Right renal cortex interstitium (tissue), 3 donors: Measurements from ENCODE around the gene FAM124A. TPM values are rescaled to one million over a fixed set of nuclear protein-coding genes. Genes with fewer than 3 reads are reported as not detected.

Source experiments
- DNase-seq, 3 donors: peaks; one replicate each; pipeline ENCODE4 v3.0.0-alpha.2; 2013; ENCODE audit warnings: low read depth in 3 of 3, low spot score in 2 of 3
- polyA plus RNA-seq, 3 donors: library from polyadenylated mRNA; unstranded; fragments of 120-200 nt; gene quantifications; one replicate each; pipeline ENCODE4 v1.2.1, GENCODE V29; 2013; ENCODE audit not compliant: insufficient read length in 3 of 3

The FAM124A gene
- polyA plus RNA-seq, 3 donors, result 4.4 to 4.6 (median 4.5) TPM

DNA sequence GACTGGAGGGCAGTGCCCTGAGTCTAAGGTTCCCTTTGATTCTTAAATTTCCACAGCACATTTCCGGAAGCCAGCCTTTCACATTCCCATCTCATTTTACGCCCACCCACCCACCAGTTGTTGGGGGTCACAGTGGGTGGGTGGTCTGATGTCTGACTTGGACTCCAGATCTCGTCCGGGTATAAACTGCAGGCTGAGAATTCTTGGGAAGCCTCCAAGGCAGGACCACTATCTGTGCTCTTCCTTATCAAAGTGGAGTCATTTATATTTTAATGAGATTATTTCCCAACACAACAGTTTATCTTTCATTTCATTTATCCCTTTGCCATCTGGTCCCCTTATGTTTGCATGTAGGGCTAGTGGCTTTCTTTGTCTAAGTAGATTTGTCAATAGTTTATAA, 3.6 kb upstream of the FAM124A start:
- no peak for DNase-seq

DNA sequence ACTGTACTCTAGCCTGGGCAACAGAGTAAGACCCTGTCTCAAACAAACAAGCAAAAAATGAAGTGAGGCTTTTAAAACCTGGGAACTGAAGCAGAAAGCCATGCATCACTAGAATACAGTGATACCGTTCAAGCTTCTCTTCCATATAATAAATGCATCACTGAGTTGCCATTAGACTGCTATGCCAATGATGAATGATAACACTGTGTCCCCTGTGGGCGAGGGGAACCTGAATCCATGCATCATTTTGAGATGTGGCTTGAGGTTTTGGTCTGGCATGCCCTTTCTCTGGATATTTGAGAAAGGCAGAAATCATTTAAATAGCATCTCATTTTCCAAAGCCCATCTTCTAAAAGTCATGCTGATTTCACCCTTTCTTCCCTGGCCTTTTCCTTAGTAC, 1.5 kb upstream of the FAM124A start:
- DNase-seq, result no peak

DNA sequence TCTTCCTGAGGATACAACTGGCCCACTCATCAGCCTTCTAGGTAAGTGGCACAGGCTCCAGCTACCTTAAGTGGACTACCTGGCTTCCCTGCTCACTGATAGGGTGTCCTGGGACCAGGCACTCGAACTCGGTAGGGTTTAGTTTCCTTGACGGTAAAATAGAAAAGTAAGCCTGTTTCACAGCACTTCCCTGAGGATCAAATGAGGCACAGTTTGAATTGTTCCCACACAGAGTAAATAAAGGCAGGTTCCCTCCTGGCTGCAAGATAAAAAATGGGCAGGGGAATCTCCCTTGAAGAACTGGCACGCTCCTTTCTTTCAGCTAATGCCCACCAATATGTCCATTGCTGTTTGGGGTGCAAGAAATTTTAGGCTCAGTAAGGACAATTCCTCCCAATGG, 1.1 kb upstream of the FAM124A start:
- DNase-seq, result no peak

DNA sequence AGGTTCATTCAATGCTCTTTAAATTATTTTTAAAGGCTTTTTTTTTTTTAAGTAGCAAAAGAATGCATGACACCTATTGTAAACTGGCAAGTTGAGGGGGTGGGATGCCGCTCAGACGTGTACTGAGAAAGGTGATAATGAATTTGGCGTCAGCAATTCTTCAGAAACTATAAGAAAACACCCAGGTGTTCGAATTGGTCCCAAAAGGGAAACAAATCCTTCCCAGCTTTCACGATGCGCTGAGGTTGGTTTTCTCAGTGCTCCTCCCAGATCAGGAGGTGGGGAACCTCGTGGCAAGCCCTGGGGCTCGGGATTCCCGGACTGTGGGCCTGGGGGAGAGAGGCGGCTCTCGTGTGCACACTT, 543 bp upstream of the FAM124A start:
- no peak for DNase-seq

DNA sequence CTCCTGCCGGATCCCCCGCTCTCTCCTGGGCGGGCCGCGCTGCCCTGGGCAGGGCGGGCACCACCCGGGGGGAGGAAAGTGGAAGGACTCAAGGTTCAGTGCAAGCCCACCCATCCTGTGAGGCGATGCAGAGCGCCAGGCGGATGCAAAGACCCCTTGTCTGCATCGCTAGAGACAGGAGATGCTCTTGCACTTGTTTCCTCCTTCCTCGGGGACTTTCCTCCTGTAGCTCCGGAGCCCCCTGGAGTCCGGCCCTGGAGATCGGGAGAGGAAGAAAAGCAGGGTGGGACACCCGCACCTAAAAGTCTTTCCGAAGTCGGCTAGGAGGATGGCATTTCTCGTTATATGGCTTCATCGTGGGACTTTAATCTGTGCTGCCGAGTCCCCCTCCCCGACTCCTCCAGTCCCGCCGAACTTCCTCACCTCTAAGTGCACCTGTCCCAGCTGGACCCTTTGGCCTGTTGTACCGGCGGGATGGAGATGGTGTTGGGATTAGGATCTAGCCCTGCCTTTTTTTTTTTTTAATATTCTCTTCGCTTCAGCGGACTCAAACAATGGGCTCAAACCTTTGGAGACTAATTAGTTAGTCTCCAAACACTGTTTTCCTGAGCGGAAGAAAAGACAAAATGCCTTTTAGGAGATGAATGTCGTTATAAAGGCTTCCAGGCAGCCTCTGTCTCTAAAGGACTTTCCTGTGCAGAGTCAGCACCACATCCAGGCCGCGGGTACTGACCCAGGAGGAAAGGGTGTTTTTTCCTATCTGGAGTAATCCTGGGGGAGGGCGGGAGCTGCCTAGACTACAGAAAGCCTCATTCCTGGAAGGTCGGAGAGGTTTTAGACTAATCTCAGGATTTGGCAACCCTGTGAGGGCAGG, 725 bp downstream of the FAM124A start:
- DNase-seq, result no peak

DNA sequence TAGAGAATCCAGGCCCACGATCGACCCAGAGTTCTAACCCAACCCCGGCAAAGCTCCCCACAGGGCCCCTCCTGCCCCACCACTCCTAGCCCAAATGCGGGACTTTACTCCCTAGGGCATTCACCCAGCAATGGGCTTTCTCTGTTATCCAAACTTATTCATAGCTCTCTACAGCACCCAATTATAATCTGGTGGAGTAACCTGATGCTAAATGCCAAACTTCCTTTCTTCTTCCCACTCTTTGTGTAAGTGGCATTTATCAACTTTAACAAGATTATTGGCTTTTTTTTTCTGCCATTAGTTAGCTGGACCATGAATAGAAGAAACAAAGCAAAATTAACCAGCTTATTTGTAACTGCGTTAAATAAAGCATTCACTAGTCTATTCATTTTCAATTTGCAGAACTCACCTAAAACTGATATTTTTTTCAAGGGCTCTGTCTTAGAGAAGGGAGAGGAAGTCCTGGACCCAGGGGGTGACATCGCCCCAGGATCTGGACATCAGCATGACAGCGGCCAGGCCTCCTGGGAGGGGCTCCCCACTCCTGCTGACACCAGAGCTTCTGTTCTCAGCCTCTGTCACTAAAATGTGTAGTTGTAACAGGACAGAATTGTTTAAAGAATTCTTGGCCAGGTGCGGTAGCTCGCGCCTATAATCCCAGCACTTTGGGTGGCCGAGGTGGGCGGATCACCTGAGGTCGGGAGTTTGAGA, 1.5 kb downstream of the FAM124A start:
- no peak for DNase-seq

DNA sequence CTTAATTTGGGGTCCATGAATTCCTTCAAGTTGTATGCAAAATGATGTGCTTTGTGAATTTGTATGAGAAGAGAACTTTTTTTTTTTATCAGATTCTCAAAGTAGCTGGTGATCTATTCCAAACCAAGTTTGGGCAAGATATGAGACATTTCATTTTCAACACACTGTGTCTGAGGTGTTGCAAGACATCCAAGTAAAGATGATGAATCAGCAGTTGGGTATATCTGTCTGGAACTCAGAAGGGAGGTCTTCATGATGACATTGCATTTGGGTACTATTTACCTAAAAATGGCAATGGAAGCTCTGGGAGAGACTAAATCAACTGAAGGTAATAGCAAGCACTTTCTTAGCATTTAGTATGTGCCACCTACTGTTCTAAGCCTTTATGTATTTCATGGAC, 2.8 kb downstream of the FAM124A start:
- no peak for DNase-seq

DNA sequence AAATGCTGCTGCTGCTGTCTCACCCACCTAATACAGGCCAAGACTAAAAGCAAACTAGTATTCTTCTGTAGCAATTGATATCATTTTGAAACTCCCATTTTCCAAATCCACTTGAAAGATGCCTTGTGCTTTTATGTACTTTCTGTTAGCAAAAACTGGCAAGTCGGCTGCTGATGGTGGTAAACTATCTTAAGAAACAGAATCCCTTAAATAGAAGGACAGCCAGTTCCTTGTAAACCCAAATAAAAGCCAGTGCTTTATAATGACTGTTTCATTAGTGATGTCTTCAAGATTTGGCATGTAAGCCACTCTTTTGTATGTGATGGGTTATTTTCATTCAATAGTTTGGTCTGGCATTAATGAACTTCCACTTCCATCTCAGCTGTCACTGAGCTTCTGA, 5.2 kb downstream of the FAM124A start:
- DNase-seq, result no peak

DNA sequence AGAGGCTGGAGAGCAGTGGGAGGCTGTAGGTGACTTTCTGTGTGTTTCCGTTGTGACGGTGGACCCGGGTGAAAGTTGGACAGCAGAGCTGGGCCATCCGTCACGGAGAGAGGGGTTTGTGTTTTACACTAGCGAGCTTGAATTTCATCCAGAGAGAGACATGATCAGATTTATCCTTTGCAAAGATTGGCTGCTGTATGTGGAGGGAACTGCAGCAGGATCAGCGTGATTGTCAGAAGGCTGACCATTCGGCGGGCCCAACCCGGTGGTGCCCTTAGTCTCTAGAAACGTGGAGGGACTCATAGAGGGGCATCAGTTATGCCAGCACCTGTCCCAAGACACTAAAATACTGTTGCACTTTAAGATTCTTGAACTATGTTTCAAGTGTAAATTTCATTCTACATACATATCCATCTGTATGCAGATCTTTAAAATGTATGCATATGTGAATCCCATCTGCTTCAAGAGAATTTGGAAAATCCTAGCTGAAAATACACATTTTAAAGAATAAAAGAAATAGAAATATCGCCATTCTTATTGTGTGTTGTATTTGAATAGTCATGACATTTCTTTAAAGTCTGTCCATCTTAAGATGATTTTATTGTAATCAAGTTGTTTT, 7.0 kb downstream of the FAM124A start:
- DNase-seq, result no peak

DNA sequence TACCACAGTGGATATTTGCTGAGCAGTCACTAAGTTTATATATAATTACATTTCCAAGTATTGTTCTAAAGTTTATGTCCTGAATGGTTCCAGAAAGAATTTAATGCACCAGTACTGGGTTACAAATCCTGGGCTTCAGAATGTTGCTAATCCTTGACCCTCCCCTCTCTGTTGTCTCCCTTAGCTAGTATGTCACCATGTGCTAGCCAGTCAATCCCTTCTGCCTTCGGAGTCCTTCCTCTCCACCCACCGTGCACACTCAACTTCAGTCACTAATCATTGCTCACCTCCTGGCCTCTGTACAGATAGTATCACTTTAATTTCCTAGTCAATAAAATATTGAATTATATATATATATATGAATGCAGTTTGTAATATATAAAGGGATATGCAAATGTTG, 7.5 kb downstream of the FAM124A start:
- DNase-seq, result no peak

DNA sequence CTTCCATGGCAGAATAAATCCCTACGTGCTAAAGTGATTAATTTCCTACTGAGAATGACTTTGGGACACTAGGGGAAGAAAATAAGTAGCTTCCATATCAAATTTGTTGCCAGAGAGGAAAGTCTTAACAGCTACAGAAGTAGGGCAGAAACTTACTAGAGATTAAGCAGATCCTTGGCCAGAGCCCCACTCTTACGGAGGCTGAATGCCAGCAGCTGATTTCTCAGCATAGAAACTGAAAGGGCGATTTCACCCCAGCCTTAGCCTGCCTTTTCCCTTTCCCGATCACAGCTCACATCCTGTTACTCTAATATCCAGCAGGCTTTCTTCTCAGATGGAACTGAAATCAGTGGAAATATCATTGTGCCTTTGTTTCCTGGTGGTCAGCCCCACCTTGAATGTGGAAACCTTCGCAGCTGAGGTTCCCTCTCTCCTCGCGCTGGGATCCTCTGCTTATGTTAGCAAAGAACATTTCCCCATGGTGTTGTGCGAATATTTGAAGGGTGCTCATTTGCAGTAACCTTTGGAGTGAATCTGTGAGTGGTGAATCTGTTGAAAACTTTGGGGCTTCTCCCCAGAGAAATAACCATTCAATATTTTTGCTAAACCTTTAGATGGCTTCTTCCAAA, 8.4 kb downstream of the FAM124A start:
- DNase-seq, result no peak

DNA sequence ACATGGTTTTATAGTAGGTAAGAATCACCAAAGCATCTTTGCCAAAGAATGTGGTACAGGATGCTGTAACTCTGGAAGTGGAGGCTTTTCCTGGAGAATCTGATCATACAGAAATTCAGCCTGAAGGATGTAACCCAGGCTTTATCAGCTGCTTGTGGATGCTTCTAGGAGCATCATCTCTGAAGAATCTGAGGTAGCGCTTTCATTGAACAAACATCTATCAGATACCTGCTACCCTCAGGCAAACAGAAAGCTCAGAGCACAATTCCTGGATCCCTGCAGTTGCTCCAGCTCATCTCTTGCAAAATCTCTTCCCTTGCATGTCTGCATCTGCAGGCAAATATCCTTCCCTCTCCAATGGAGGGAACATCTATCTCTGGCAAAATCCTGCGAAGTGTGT, 9.3 kb downstream of the FAM124A start:
- no peak for DNase-seq

DNA sequence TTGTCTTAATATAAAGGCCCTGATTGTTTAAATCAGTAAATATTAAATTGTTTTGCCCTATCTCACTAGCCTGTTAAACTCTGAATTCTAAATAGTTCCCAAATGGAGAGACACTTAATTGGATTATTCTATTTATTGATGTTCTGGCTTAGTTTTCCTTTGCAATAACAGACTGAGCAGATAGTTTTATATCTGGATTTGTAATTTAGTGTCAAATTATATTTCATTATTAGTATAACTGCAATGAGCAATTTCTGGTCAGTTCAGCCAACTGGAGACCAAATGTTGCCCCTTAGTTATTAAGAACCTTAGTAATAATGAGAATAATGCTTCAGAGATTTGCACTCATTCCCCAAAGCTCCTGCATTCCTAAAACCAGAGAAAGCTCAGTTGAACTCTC, 10.1 kb downstream of the FAM124A start:
- no peak for DNase-seq

DNA sequence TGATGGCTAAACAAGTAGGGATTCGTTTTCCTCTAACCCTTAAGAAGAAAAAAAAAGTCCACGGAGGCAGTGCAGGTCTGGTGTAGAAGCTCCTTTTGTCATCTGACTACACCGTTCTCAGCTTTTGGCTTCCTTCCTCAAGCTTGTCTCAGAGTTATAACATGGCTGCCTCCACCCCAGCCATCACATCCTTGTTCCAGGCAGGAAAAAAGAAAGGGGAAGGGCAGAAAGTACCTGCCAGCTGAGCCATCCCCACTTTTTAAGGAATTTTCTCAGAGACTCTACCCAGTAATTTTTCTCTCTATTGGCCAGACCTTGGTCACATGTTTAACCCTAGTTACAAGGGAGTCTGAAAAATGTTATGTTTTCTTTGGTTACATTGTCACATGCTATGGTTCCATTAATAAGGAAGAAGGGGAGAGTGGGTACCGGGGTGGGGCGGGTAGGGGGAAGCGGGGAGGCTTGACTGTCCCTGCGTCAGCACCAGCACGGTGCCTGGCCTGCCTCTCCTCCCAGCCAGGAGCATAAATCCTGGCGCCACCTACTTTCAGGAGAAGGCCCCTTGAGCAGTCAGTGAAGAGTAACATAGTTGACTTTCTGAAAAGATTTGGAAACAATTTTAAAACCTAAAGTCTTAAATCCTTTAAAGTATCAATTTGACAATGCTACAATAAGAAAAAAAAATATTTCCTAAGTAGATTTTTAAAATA, 11.1 kb downstream of the FAM124A start:
- no peak for DNase-seq

DNA sequence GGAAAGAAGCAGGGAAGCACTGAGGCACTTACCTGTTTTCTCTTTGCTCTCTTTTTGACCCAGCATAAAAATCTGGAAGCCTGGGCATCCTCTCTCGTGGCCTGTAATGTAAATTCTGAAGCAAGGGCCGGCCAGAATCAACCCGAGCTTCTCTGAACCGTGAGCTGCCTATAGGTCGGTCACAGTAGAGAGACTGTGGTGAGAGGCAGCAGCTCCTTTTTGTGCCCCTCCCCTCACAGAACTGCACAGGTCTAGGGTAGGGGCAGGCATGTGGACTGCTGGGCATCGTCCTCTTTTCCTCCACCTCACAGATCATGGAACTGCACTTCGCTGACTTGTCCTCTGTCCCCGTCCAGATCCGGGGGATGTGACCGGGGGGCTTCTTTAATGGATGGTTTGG, 12.5 kb downstream of the FAM124A start:
- DNase-seq, result no peak

DNA sequence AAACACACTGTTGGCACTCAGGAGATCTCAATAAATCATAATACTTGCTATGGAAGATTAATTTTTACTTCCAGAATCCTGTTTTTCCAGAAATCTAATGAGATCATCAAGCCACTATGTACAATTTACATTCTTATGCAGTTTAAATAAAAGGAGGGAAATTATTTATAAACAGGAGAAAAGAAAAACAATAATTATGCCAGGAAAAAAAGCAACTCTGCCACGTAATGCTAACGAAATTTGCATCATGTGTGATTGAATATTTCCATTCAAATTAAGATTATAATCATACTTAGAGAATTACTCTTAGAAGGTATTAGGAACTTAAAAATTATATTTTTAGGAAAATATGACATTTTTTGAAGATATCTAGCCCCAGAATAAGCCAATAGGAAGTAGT, 13.0 kb downstream of the FAM124A start:
- DNase-seq, result no peak

DNA sequence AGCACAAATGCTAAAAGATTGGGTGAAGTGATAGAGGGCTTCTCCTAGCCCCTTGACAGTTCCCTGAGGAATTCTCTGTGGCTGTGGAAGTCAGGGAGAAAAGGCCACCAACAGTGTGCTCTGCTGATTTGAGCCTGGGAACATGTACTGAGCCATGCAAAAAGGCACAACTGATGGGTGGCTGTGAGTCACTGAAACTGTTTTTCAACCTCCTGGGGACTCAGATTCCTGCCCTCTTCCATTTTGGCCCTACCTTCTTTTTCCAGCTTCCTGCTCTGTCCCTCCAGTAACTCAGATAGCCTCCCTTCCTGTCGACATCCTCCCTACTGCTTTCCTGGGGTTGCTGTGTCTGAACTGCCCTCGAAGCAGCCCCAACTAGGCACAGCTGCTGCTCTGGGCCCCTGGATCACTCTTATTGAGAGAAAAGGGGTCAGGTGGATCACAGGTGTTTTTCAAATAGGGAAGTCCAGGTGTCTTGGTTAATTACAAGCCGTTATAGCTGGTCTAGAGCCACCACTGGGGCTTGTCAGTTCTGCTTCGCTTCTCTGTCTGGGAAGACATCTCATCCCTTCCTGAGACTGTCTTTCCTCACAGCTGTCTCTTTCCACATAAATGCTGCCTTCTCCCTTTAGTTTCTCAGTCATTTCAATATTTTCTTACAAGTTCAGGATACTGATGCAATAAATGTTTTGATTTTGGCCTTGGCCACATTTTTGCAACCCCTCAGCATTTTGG, 13.7 kb downstream of the FAM124A start:
- DNase-seq, result no peak

DNA sequence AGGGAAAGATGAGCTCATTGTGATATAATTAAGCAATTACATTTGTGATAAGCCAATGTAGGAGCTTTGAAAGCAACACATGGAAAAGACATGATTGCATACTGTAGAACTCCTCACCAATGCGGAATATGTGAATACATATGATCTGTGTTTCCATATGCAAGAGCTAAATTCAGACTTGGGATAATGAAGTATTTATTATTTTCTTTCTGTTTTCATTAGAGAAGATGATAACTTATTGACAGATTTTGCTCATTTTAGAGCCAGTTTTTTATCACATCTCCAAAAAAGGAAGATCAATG, 14.2 kb downstream of the FAM124A start:
- DNase-seq, result no peak

DNA sequence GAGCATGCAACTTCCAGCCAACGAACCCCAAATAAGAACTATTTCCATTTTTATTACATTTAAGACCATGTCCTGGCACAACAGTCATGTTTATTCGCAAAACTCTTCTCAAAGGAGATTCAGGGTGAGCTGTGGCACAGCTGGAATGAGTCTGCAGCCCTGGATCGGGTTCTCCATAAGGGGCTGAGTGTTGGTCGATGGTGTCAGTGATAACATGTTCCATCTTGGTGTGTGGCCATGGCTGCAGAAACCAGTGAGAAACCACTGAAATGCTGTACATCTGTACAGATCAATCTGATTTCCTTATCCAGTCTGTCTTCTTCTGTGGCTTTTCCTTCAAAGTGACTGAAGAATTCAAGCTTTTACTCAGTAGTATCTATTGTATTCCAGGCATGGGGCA, 15.2 kb downstream of the FAM124A start:
- DNase-seq, result no peak

DNA sequence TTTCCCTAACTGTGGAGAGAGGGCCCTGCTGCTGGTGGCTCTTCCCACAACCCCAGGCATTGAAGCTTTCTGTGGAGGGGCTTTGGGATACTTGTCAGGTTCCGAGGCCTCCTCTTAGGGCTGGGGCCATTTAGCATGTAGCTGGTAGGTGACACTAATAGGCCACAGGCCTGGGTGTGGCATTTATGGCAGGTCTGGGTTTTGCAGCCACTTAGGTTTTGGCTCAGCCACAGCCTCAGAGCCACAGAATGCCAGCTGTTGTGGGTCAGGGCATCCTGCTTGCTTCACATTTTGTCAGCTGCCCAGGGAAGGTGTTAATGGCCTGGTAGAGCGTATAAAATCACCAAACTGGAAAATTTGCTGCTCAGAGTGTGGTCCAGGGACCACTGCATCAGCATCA, 15.7 kb downstream of the FAM124A start:
- DNase-seq, result no peak
